CD4-positive, alpha-beta memory T cell (primary cell): ENCODE results near the gene LY6G5C. TPM values are rescaled to one million over a fixed set of nuclear protein-coding genes. Genes with fewer than 3 reads are reported as not detected.

Source experiments
- CTCF ChIA-PET: fragments of 350-600 bp; sonication (Branson Sonifier 250); formaldehyde crosslinking; loops from one replicate; lab custom pipeline; 2021; ENCODE audit warnings: inconsistent platforms; ENCODE audit not compliant: partially characterized antibody; lab: Charles Lee
- POLR2A ChIA-PET: fragments of 350-600 bp; sonication (Branson Sonifier 250); formaldehyde crosslinking; loops from one replicate; lab custom pipeline; 2021; ENCODE audit not compliant: partially characterized antibody; lab: Charles Lee
- DNase-seq, 5 donors: peaks; one replicate each; pipeline versions ENCODE4 v3.0.0 to v3.0.0-alpha.2; 2020 to 2022; ENCODE audit warnings: mixed read lengths in 1 of 5
- H3K27ac ChIP-seq: one replicate; pipeline ENCODE4 v1.7.0; 2013; ENCODE audit warnings: low read depth, low read length
- H3K27me3 ChIP-seq: 2 replicates; pipeline ENCODE4 v1.7.0; 2013; ENCODE audit warnings: mild to moderate bottlenecking, low read length, moderate library complexity; ENCODE audit not compliant: insufficient read depth
- H3K36me3 ChIP-seq: 2 replicates; pipeline ENCODE4 v1.7.0; 2013; ENCODE audit warnings: mild to moderate bottlenecking, low read length, moderate library complexity; ENCODE audit not compliant: insufficient read depth
- H3K4me1 ChIP-seq: 2 replicates; pipeline ENCODE4 v1.7.0; 2013; ENCODE audit warnings: mild to moderate bottlenecking, low read length, moderate library complexity; ENCODE audit not compliant: insufficient read depth
- H3K4me3 ChIP-seq, 2 donors: one replicate each; pipeline ENCODE4 v1.7.0; 2013; ENCODE audit warnings: low read length in 2 of 2, mild to moderate bottlenecking in 1 of 2
- H3K9me3 ChIP-seq, 2 donors: one replicate each; pipeline ENCODE4 v1.7.0; 2013; ENCODE audit warnings: low read length in 2 of 2, control low read depth in 1 of 2; ENCODE audit not compliant: control insufficient read depth in 1 of 2
- H3K27ac Mint-ChIP-seq, 7 donors: one replicate each; pipeline ENCODE4 v1.8.0; 2020 to 2021; ENCODE audit warnings: mixed read lengths in 7 of 7, mild to moderate bottlenecking in 6 of 7, inconsistent platforms in 3 of 7, moderate library complexity in 3 of 7
- H3K27me3 Mint-ChIP-seq, 2 donors: one replicate each; pipeline ENCODE4 v1.8.0; 2020 to 2021; ENCODE audit warnings: mixed read lengths in 2 of 2
- H3K36me3 Mint-ChIP-seq, 2 donors: one replicate each; pipeline ENCODE4 v1.8.0; 2020 to 2021; ENCODE audit warnings: mixed read lengths in 2 of 2, inconsistent platforms in 1 of 2, mild to moderate bottlenecking in 1 of 2
- H3K4me1 Mint-ChIP-seq, 4 donors: one replicate each; pipeline ENCODE4 v1.8.0; 2020 to 2021; ENCODE audit warnings: mixed read lengths in 4 of 4, mild to moderate bottlenecking in 1 of 4
- H3K4me3 Mint-ChIP-seq, 8 donors: one replicate each; pipeline ENCODE4 v1.8.0; 2020 to 2021; ENCODE audit warnings: mixed read lengths in 8 of 8, mild to moderate bottlenecking in 7 of 8, moderate library complexity in 6 of 8, inconsistent platforms in 3 of 8
- H3K9me3 Mint-ChIP-seq, 8 donors: one replicate each; pipeline ENCODE4 v1.8.0; 2020 to 2021; ENCODE audit warnings: mixed read lengths in 8 of 8, mild to moderate bottlenecking in 5 of 8, inconsistent platforms in 3 of 8, moderate library complexity in 1 of 8
- intact Hi-C: fragments of 100-400 bp; cut with micrococcal nuclease; formaldehyde crosslinking; loops from one replicate; pipeline ENCODE4 v1.15.1; 2023
- polyA plus RNA-seq, 2 donors: library from polyadenylated mRNA; unstranded; fragments of 300-500 nt; fragmentation: Illumina TruSeq; gene quantifications; one replicate each; pipeline ENCODE4 v1.2.3, GENCODE V29; 2021
- total RNA-seq, 2 experiments: library from RNA; stranded (reverse); gene quantifications; one replicate each; pipeline ENCODE4 v1.2.3, GENCODE V29; 2021

Gene LY6G5C
- total and polyA plus RNA-seq, 4 experiments from 2014 or later: 4.4 to 11.8 (median 6.7) TPM

DNA sequence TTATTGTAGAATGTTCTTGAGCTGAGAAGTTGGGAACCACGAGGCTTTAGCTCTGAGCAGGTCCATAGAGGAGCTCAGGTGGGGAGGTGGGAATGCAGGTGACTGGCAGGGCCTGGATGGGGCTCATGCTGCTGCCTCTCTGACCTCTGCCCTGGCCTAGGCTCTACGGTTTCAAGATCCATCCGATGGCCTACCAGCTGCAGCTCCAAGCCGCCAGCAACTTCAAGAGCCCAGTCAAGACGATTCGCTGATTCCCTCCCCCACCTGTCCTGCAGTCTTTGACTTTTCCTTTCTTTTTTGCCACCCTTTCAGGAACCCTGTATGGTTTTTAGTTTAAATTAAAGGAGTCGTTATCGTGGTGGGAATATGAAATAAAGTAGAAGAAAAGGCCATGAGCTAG is 11.2 kb downstream of the LY6G5C start, which contains the start of gene LY6G5B:
TSS of gene LY6G5B (plus strand) at position 301 of the 400 bp plus-strand sequence. CDS start 975 bp downstream, outside the sequence.
- H3K4me3 Mint-ChIP-seq: peak within 1 kb of the TSS in 1 of 8 donors; percentile 39
- H3K27ac Mint-ChIP-seq: peak within 1 kb of the TSS; percentile 13 to 70 (median 57)
- CTCF ChIA-PET: interaction anchor here (2.5 kb wide), 1 partner anchor 11 kb away, joined by 8 read pairs; the partner anchor contains the start of gene LY6G5C

DNA sequence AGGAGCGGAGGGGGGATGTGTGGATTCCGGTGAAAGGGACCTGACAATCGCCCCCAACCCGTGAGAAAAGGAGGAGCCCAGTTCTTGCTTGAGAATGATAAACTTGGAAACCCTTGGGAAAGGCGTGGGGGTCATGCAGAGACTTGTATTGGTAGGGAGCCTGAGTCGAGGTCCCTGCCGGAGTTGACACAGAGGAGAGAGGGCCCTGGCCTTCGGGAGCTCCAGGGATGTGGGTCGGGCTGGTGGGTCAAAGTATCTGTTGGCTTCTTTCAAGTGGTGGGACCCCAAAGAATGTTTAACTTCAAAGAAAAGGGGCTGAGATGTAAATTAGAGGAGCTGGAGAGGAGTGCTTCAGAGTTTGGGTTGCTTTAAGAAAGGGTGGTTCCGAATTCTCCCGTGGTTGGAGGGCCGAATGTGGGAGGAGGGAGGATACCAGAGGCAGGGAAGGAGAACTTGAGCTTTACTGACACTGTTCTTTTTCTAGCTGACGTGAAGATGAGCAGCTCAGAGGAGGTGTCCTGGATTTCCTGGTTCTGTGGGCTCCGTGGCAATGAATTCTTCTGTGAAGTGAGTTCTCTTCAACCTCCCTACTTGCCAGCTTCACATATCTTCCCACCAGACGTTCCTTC is 14.4 kb downstream of the LY6G5C start:
- peak overlapping the region; percentile 94 to 100 (median 99) for H3K27ac Mint-ChIP-seq
- H3K4me3 Mint-ChIP-seq: peak overlapping the region; percentile 89 to 100 (median 96)
- H3K9me3 Mint-ChIP-seq: no peaks in the 10 kb centered on the region
- Histone ChIP-seq H3K27ac (peak overlapping the region; percentile 92), H3K4me1 (peaks cover 52% of the 10 kb centered on the region), H3K27me3 (no peaks in the 10 kb centered on the region), H3K4me3 (peak overlapping the region; percentile 94 to 96), H3K36me3 (peaks cover 55% of the 10 kb centered on the region), H3K9me3 (no peaks in the 10 kb centered on the region)
- DNase-seq: no peak
- peaks cover 29 to 60% (median 45%) of the 10 kb centered on the region in 4 donors for H3K4me1 Mint-ChIP-seq
- CTCF ChIA-PET: interaction anchor here (1.0 to 4.6 kb wide), 3 partner anchors 13 to 164 kb away, joined by 3 to 28 read pairs (median 3); partner anchors contain the start of genes APOM, BAG6 and DDX39B
- H3K36me3 Mint-ChIP-seq: peaks cover 47 to 72% of the 10 kb centered on the region in 2 donors
- POLR2A ChIA-PET: interaction anchor here (0.6 to 8.6 kb wide), 11 partner anchors 13 to 236 kb away, joined by 3 to 269 read pairs (median 4); partner anchors contain the start of genes ABHD16A, APOM, BAG6 and HSPA1B
- H3K27me3 Mint-ChIP-seq: no peaks in the 10 kb centered on the region
- intact Hi-C loops: loop anchor here (5.0 to 10.0 kb wide), 2 partner anchors 231 to 1538 kb away; partner anchors contain the start of genes EHMT2, HSD17B8, RING1 and RXRB

More for the DNA sequence above, 11.2 kb downstream of the LY6G5C start, which contains the start of gene LY6G5B:
- Mint-ChIP-seq H3K4me1 (peaks cover 14 to 32% (median 23%) of the 10 kb centered on the region in 4 donors), H3K9me3 (no peaks in the 10 kb centered on the region), H3K36me3 (peaks cover 47 to 68% of the 10 kb centered on the region in 2 donors), H3K27me3 (no peaks in the 10 kb centered on the region)
- no peaks in the 10 kb centered on the region for H3K9me3 ChIP-seq
- POLR2A ChIA-PET: interaction anchor here (3.3 kb wide), 1 partner anchor 18 kb away, joined by 16 read pairs; the partner anchor contains the start of gene BAG6
- H3K27ac ChIP-seq: no peak within 1 kb of the TSS
- H3K4me3 ChIP-seq: no peak within 1 kb of the TSS
- no peak for DNase-seq
- intact Hi-C loops: loop anchor here (5.0 to 10.0 kb wide), 2 partner anchors 228 to 1535 kb away; partner anchors contain the start of genes EHMT2, HSD17B8, RING1 and RXRB
- H3K36me3 ChIP-seq: peaks cover 66% of the 10 kb centered on the region
- peaks cover 29% of the 10 kb centered on the region for H3K4me1 ChIP-seq
- no peaks in the 10 kb centered on the region for H3K27me3 ChIP-seq

DNA sequence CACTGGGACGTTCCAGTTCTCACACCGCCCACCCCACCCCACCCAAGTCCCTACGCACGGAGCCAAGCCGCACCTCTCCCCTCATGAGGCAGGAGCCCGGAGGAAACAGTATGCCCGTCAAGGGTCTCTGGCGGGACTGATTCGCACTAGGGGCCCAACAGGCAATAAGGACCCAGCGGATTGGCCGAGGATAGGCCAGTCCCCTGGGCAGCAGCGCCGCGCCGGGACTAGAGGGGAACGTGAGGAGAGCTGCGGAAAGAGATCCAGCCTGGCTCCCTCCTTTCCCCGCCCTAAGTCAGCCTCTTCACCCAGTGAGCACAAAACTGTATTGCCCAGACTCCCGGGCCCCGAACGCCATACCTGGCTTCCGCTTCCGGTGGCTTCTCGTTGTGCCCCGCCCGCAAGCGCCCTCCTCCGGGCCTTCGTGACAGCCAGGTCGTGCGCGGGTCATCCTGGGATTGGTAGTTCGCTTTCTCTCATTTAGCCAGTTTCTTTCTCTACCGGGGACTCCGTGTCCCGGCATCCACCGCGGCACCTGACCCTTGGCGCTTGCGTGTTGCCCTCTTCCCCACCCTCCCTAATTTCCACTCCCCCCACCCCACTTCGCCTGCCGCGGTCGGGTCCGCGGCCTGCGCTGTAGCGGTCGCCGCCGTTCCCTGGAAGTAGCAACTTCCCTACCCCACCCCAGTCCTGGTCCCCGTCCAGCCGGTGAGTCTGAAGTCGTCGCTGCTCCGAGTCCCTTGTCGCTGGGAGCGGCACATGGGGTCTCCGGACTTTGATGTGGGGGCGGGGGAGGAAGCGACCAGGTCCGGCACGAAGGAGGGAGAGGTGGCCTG is 15.1 kb downstream of the LY6G5C start, which contains the start of gene CSNK2B:
TSS of gene CSNK2B (plus strand) at position 580 of the 836 bp plus-strand sequence. CDS start 752 bp downstream, outside the sequence.
- peaks cover 32 to 67% (median 49%) of the 10 kb centered on the region in 4 donors for H3K4me1 Mint-ChIP-seq
- POLR2A ChIA-PET: interaction anchor here (0.8 to 8.6 kb wide), 23 partner anchors 12 to 530 kb away, joined by 3 to 269 read pairs (median 5); partner anchors contain the start of genes ABHD16A, APOM, BAG6 and DDX39B
- H3K36me3 ChIP-seq: peaks cover 47% of the 10 kb centered on the region
- H3K9me3 ChIP-seq: no peaks in the 10 kb centered on the region
- H3K4me3 Mint-ChIP-seq: peak within 1 kb of the TSS; percentile 89 to 100 (median 96)
- intact Hi-C loops: loop anchor here (1.0 to 10.0 kb wide), 13 partner anchors 13 to 1539 kb away; partner anchors contain the start of genes ABHD16A, AGPAT1, ATP6V1G2 and BAG6
- H3K27ac Mint-ChIP-seq: peak within 1 kb of the TSS; percentile 94 to 100 (median 99)
- H3K27ac ChIP-seq: peak within 1 kb of the TSS; percentile 92
- H3K9me3 Mint-ChIP-seq: no peaks in the 10 kb centered on the region
- peaks cover 46 to 68% of the 10 kb centered on the region in 2 donors for H3K36me3 Mint-ChIP-seq
- H3K4me3 ChIP-seq: peak within 1 kb of the TSS; percentile 94 to 96
- DNase-seq: peak; percentile 97 to 99 (median 98)
- H3K4me1 ChIP-seq: peaks cover 59% of the 10 kb centered on the region
- H3K27me3 ChIP-seq: no peaks in the 10 kb centered on the region
- H3K27me3 Mint-ChIP-seq: no peaks in the 10 kb centered on the region
- CTCF ChIA-PET: interaction anchor here (0.7 to 4.6 kb wide), 5 partner anchors 12 to 164 kb away, joined by 3 to 28 read pairs (median 5); partner anchors contain the start of genes APOM, BAG6 and LY6G5C

DNA sequence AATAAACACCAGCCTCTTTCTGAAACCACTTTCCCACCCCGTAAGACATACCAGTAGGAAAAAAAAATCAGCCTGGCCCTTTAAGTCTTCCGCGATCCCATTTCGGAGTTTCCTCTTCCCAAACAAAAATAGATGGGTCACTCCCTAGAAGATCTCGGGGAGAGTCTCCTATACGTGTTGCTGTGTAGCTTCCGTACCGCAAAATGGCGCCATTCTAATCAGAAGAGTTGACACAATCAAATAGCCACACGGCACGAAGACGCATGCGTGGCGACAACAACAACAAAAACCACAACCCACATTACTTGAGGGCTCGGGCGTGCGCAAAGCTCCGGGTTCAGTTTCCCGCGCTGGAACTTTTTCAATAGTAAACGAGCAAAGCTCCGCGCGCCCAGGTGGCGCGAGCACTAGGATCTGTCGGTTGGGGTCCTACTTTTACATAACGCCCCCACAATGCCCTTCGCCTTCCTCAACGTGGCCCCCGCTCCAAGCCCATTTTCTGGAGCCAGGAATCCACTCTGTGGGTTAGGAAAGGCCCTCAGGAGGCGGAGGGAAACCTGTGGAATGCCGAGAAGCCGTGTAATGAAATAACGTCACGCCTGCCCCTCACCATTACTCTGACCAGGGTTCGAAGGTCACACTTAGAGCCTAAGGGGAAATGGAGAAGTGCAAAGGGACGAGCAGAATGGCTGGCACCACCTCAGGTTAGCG is 15.9 kb downstream of the LY6G5C start, which contains the start of gene GPANK1:
TSS of gene GPANK1 (minus strand) at position 208 of the 711 bp plus-strand sequence. CDS start 519 bp downstream, outside the sequence.
- ChIA-PET CTCF (interaction anchor here (0.7 to 4.6 kb wide), 6 partner anchors 11 to 142 kb away, joined by 3 to 28 read pairs (median 4); partner anchors contain the start of genes APOM, BAG6, LSM2 and LY6G5C), POLR2A (interaction anchor here (0.7 to 8.6 kb wide), 30 partner anchors 11 to 1611 kb away, joined by 3 to 269 read pairs (median 4); partner anchors contain the start of genes ABHD16A, APOM, BAG6 and DDX39B)
- Mint-ChIP-seq H3K36me3 (peaks cover 39 to 66% of the 10 kb centered on the region in 2 donors), H3K27me3 (no peaks in the 10 kb centered on the region), H3K4me3 (peak within 1 kb of the TSS; percentile 89 to 100 (median 96)), H3K27ac (peak within 1 kb of the TSS; percentile 94 to 100 (median 99)), H3K9me3 (peaks cover 0 to 2% (median 0%) of the 10 kb centered on the region in 8 donors), H3K4me1 (peaks cover 35 to 74% (median 52%) of the 10 kb centered on the region in 4 donors)
- peak within 1 kb of the TSS; percentile 94 to 96 for H3K4me3 ChIP-seq
- DNase-seq: peak; percentile 89 to 96 (median 91)
- H3K9me3 ChIP-seq: no peaks in the 10 kb centered on the region
- H3K4me1 ChIP-seq: peaks cover 60% of the 10 kb centered on the region
- peaks cover 40% of the 10 kb centered on the region for H3K36me3 ChIP-seq
- H3K27me3 ChIP-seq: no peaks in the 10 kb centered on the region
- peak within 1 kb of the TSS; percentile 92 for H3K27ac ChIP-seq
- intact Hi-C loops: loop anchor here (1.0 to 10.0 kb wide), 13 partner anchors 13 to 1540 kb away; partner anchors contain the start of genes ABHD16A, AGPAT1, ATP6V1G2 and BAG6

DNA sequence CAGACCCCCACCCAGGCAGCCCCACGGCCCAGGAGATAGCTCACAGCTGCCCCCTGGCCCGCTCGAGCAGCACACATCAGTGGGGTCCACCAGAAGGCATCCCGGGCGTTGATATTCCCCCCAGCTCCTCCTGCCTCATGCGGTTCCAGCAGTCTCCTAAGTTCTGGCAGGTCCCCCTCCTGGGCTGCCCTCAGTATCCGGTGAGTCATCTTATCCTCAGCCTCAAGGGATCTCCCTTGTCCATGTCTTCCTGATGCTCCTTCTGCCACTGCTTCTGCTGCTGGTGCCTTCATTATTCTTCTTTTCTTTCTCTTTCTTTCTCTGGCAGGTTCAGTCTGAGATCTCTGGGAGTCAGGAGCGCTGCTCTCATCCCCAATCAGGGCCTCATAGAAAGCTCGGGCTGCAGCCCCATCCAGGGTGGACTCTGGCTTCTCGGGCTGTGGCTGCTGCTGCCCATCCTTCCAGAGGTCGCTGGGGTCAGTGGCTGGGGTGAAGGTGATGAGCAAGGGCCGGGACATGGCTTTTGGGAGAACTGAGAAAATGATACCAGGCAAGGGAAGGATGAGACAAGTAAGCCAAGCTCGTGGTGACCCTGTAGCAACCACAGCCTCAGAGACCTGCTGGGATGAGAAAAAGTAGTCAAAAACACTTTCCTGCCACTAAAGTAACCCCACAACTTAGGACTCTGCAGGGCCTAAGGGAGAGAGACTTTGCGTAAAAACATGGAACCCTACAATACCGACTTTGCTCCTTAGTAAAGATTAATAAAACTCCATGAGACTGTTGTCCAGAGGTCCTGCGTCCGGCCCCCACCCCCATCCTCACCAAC is 16.7 kb downstream of the LY6G5C start:
- Mint-ChIP-seq H3K27ac (peak overlapping the region; percentile 94 to 100 (median 99)), H3K4me1 (peaks cover 39 to 82% (median 59%) of the 10 kb centered on the region in 4 donors), H3K4me3 (peak overlapping the region; percentile 89 to 100 (median 96)), H3K36me3 (peaks cover 33 to 64% of the 10 kb centered on the region in 2 donors), H3K9me3 (peaks cover 0 to 2% (median 0%) of the 10 kb centered on the region in 8 donors), H3K27me3 (no peaks in the 10 kb centered on the region)
- ChIA-PET POLR2A (interaction anchor here (0.7 to 8.6 kb wide), 30 partner anchors 11 to 1612 kb away, joined by 3 to 269 read pairs (median 4); partner anchors contain the start of genes ABHD16A, APOM, BAG6 and DDX39B), CTCF (interaction anchor here (0.8 to 4.6 kb wide), 6 partner anchors 11 to 143 kb away, joined by 3 to 28 read pairs (median 4); partner anchors contain the start of genes APOM, BAG6, LSM2 and TNF)
- H3K9me3 ChIP-seq: no peaks in the 10 kb centered on the region
- H3K27me3 ChIP-seq: no peaks in the 10 kb centered on the region
- H3K4me1 ChIP-seq: peaks cover 68% of the 10 kb centered on the region
- H3K36me3 ChIP-seq: peaks cover 32% of the 10 kb centered on the region
- H3K27ac ChIP-seq: peak overlapping the region; percentile 92
- peak in 1 of 5 donors; percentile 58 for DNase-seq
- intact Hi-C loops: loop anchor here (2.0 to 10.0 kb wide), 5 partner anchors 17 to 1541 kb away; partner anchors contain the start of genes AGPAT1, ATP6V1G2, HSD17B8 and LY6G5C
- peak overlapping the region; percentile 94 to 96 for H3K4me3 ChIP-seq
